ENCODE data around the gene ZRANB3.

GRCh38 chr2:135510577-135510976, 20.4 kb downstream of the ZRANB3 start:
- TF ChIP-seq POLR2A (IDR thresholded peaks at IDR 0.05) (no peak), CTCF (IDR thresholded peaks at IDR 0.05) (no peak)

Measured in ovary (tissue), 3 donors.